Measurements from ENCODE around the gene PLN.

Gene PLN

GRCh38 chr6:118579786-118580185 lies 31.7 kb downstream of the PLN start:
- Histone ChIP-seq H3K9me3 (ENCODE audit: control insufficient read depth, low read length) (peaks cover under 1% of the 10 kb centered on the region), H3K9ac (no peak overlapping the region), H3K4me1 (peaks cover 20% of the 10 kb centered on the region), H3K36me3 (ENCODE audit: control insufficient read depth, insufficient read depth, low read length) (no peaks in the 10 kb centered on the region), H3K4me3 (ENCODE audit: low read depth, low read length) (no peak overlapping the region), H3K27ac (no peak overlapping the region), H3K27me3 (ENCODE audit: control insufficient read depth, insufficient read depth, low read length) (no peaks in the 10 kb centered on the region), H2AFZ (no peak overlapping the region), H3K4me2 (ENCODE audit: low read length) (no peak overlapping the region), H3K79me2 (peaks cover 31% of the 10 kb centered on the region)
- no peak for TF ChIP-seq CTCF (IDR thresholded peaks at IDR 0.05)

DNA sequence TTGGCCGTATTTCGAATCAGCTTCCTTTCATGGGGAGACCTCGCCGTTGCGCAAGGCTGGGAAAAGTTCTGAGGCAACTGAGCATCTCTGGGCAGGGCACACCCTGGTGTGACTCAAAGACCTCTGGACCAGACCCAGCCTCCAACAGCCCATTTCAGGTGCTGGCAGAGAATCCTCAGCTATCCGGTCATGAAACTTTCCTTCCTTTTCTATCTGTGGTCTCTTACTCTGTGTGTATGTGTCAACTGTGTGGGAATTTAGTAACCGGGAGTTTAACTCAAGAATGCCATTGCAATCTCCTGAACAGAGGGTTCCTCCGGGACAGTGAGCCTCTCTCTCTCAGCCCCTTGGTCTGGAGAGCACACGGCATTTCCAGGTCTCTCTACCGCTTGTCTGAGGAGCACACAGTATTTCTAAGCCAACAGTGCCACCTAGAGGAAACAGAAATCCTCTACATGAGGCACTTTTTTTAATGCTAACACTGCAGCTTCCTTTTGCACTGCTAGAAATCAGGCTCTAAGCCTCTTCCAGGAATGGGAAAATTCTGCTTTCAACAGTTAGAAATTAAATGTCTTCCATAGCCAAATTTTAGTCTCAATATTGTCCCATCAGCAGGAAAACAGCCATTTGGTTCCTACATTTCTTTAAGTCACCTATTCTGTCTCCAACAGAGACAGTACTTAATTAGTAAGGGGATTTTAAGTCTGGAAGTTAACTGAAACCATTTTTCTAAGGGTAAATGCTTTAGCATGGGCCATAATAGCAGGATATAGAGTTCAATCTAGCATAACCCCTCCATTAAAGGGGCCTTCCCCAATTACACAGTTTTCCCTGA lies 32.7 kb downstream of the PLN start:
- H3K4me2 ChIP-seq (ENCODE audit: low read length): no peak overlapping the region
- peak overlapping the region; percentile 30 for H3K27ac ChIP-seq
- H3K9ac ChIP-seq: no peak overlapping the region
- peaks cover 20% of the 10 kb centered on the region for H3K4me1 ChIP-seq
- peaks cover 31% of the 10 kb centered on the region for H3K79me2 ChIP-seq
- H3K27me3 ChIP-seq (ENCODE audit: control insufficient read depth, insufficient read depth, low read length): no peaks in the 10 kb centered on the region
- H2AFZ ChIP-seq: no peak overlapping the region
- peak overlapping the region; percentile 6 for H3K4me3 ChIP-seq (ENCODE audit: low read depth, low read length)
- no peaks in the 10 kb centered on the region for H3K9me3 ChIP-seq (ENCODE audit: control insufficient read depth, low read length)
- TF ChIP-seq CTCF (IDR thresholded peaks at IDR 0.05): peak; percentile 78
- no peaks in the 10 kb centered on the region for H3K36me3 ChIP-seq (ENCODE audit: control insufficient read depth, insufficient read depth, low read length)

- peak overlapping the region; percentile 30 for H3K27ac ChIP-seq
Observed at GRCh38 chr6:118581489-118581959, 33.4 kb downstream of the PLN start.

GRCh38 chr6:118584911-118585310 lies 36.8 kb downstream of the PLN start:
- Histone ChIP-seq H3K4me2 (ENCODE audit: low read length) (no peak overlapping the region), H3K79me2 (peaks cover 13% of the 10 kb centered on the region), H3K9ac (no peak overlapping the region), H3K4me3 (ENCODE audit: low read depth, low read length) (no peak overlapping the region), H3K36me3 (ENCODE audit: control insufficient read depth, insufficient read depth, low read length) (no peaks in the 10 kb centered on the region), H3K27ac (no peak overlapping the region), H3K27me3 (ENCODE audit: control insufficient read depth, insufficient read depth, low read length) (no peaks in the 10 kb centered on the region), H3K9me3 (ENCODE audit: control insufficient read depth, low read length) (no peaks in the 10 kb centered on the region), H3K4me1 (peaks cover 20% of the 10 kb centered on the region), H2AFZ (no peak overlapping the region)
- TF ChIP-seq CTCF (IDR thresholded peaks at IDR 0.05): no peak

More at GRCh38 chr6:118581489-118581959, 33.4 kb downstream of the PLN start:
- Histone ChIP-seq H3K4me3 (ENCODE audit: low read depth, low read length) (no peak overlapping the region), H3K4me1 (peaks cover 20% of the 10 kb centered on the region), H2AFZ (no peak overlapping the region), H3K9me3 (ENCODE audit: control insufficient read depth, low read length) (no peaks in the 10 kb centered on the region), H3K36me3 (ENCODE audit: control insufficient read depth, insufficient read depth, low read length) (no peaks in the 10 kb centered on the region), H3K79me2 (peaks cover 27% of the 10 kb centered on the region), H3K27me3 (ENCODE audit: control insufficient read depth, insufficient read depth, low read length) (no peaks in the 10 kb centered on the region), H3K9ac (no peak overlapping the region), H3K4me2 (ENCODE audit: low read length) (peak overlapping the region; percentile 30)
- TF ChIP-seq CTCF (IDR thresholded peaks at IDR 0.05): no peak

All from parathyroid adenoma (tissue), 2 donors.